Thyroid gland (tissue), 4 donors: ENCODE results near the gene FAM24A. TPM values are rescaled to one million over a fixed set of nuclear protein-coding genes. Genes with fewer than 3 reads are reported as not detected.

Experiments used
- DNase-seq, 2 donors: peaks; one replicate each; pipeline ENCODE4 v3.0.0-alpha.2; 2019
- H3K27ac ChIP-seq, 3 donors: fragments of 200-600 bp; sonication (generic); 1 replicate in 2 of 3; 2 replicates in 1 of 3; pipeline ENCODE4 v1.5.1; 2016 to 2019; ENCODE audit warnings: mild to moderate bottlenecking in 1 of 3, moderate library complexity in 1 of 3
- H3K27me3 ChIP-seq: fragments of 200-600 bp; sonication (generic); one replicate; pipeline ENCODE4 v1.5.1; 2019
- H3K36me3 ChIP-seq, 2 donors: fragments of 200-600 bp; sonication (generic); one replicate each; pipeline ENCODE4 v1.5.1; 2016 to 2019
- H3K4me1 ChIP-seq, 2 donors: fragments of 200-600 bp; sonication (generic); one replicate each; pipeline ENCODE4 v1.5.1; 2017 to 2019
- H3K4me3 ChIP-seq, 3 donors: fragments of 200-600 bp; sonication (generic); replicated peaks in 1 of 3; 1 replicate in 2 of 3; 2 replicates in 1 of 3; pipeline ENCODE4 v1.5.1; 2016; ENCODE audit warnings: mild to moderate bottlenecking in 1 of 3
- H3K9me3 ChIP-seq: fragments of 200-600 bp; sonication (generic); one replicate; pipeline ENCODE4 v1.5.1; 2017
- CTCF ChIP-seq, 6 experiments: fragments of 200-600 bp in 3 of 6; fragments of 450-650 bp in 3 of 6; sonication (generic) in 3 of 6; IDR thresholded peaks; one replicate each; pipeline ENCODE4 v1.5.1; 2016 to 2019; ENCODE audit warnings: antibody characterized with exemption in 6 of 6, mild to moderate bottlenecking in 2 of 6, inconsistent platforms in 1 of 6, moderate library complexity in 1 of 6
- POLR2A ChIP-seq, 2 donors: fragments of 450-650 bp; IDR thresholded peaks; one replicate each; pipeline ENCODE4 v1.6.1; 2017; ENCODE audit warnings: antibody characterized with exemption in 2 of 2, mild to moderate bottlenecking in 2 of 2, moderate library complexity in 1 of 2
- WGBS, 2 donors: methylation state at CpG; one replicate each; pipeline ENCODE4 v1.1.5; 2017; 5-methylcytosine and 5-hydroxymethylcytosine counted together
- intact Hi-C: fragments of 100-400 bp; cut with DNase I; formaldehyde crosslinking; loops from one replicate; pipeline ENCODE4 v1.15.1; 2023
- total RNA-seq, 4 donors: library from RNA; depleted of rRNA; stranded (reverse); fragments of >200 nt; gene quantifications; one replicate each; pipeline ENCODE4 v1.2.3, GENCODE V29; 2016

The FAM24A gene
- total RNA-seq, 4 donors from 2014 or later = not detected

GRCh38 chr10:122939133-122939855 lies 28.9 kb downstream of the FAM24A start:
- 96 to 98% methylated on average over 1 of the region's 1 CpG for WGBS, 2 donors
- no peaks in the 10 kb centered on the region for H3K9me3 ChIP-seq
- TF ChIP-seq POLR2A (IDR thresholded peaks at IDR 0.05) = no peak
- TF ChIP-seq CTCF (IDR thresholded peaks at IDR 0.05) = no peak
- no peaks in the 10 kb centered on the region for H3K4me1 ChIP-seq
- H3K27me3 ChIP-seq = no peaks in the 10 kb centered on the region
- intact Hi-C loops = no loop called here
- no peak for DNase-seq
- no peak overlapping the region for H3K4me3 ChIP-seq
- H3K36me3 ChIP-seq = peaks cover 0 to 11% of the 10 kb centered on the region in 2 donors
- H3K27ac ChIP-seq = no peak overlapping the region

- peaks cover 0 to 11% of the 10 kb centered on the region in 2 donors for H3K36me3 ChIP-seq
- no peaks in the 10 kb centered on the region for H3K4me1 ChIP-seq
- no peak for TF ChIP-seq POLR2A (IDR thresholded peaks at IDR 0.05)
- TF ChIP-seq CTCF (IDR thresholded peaks at IDR 0.05) = no peak
- 73 to 80% methylated on average over 1 of the region's 1 CpG for WGBS, 2 donors
- intact Hi-C loops = no loop called here
- H3K9me3 ChIP-seq = no peaks in the 10 kb centered on the region
- DNase-seq = no peak
- H3K4me3 ChIP-seq = no peak overlapping the region
- no peak overlapping the region for H3K27ac ChIP-seq
- H3K27me3 ChIP-seq = no peaks in the 10 kb centered on the region
These were observed 29.6 kb downstream of the FAM24A start for GRCh38 chr10:122939856-122940543.

- no peaks in the 10 kb centered on the region for H3K27me3 ChIP-seq
- intact Hi-C loops = no loop called here
- 97% methylated on average over 3 of the region's 3 CpGs for WGBS, 2 donors
These were observed 38.9 kb downstream of the FAM24A start for GRCh38 chr10:122949296-122949695.

GRCh38 chr10:122953902-122954730 lies 43.7 kb downstream of the FAM24A start, which contains the start of gene C10orf88:
C10orf88 (minus strand) TSS chr10:122954227; CDS start chr10:122954178, 49 bp downstream.
- Histone ChIP-seq H3K4me1 (peaks cover 5 to 13% of the 10 kb centered on the region in 2 donors), H3K9me3 (no peaks in the 10 kb centered on the region), H3K27me3 (no peaks in the 10 kb centered on the region), H3K36me3 (no peaks in the 10 kb centered on the region), H3K4me3 (peak within 1 kb of the TSS; percentile 47 to 85 (median 84)), H3K27ac (no peak within 1 kb of the TSS)
- TF ChIP-seq POLR2A (IDR thresholded peaks at IDR 0.05) (peak in 1 of 2 donors; percentile 54), CTCF (IDR thresholded peaks at IDR 0.05) (peak in 1 of 6 experiments; percentile 18)
- peak; percentile 97 to 98 for DNase-seq
- WGBS, 2 donors = 7 to 11% methylated on average over 16 to 34 of the region's 77 CpGs
- intact Hi-C loops = no loop called here

More at GRCh38 chr10:122949296-122949695, 38.9 kb downstream of the FAM24A start:
- H3K36me3 ChIP-seq = peaks cover 4 to 21% of the 10 kb centered on the region in 2 donors
- H3K9me3 ChIP-seq = no peaks in the 10 kb centered on the region
- no peak overlapping the region for H3K4me3 ChIP-seq
- H3K4me1 ChIP-seq = peaks cover 0 to 7% of the 10 kb centered on the region in 2 donors
- DNase-seq = no peak
- TF ChIP-seq POLR2A (IDR thresholded peaks at IDR 0.05) = no peak
- TF ChIP-seq CTCF (IDR thresholded peaks at IDR 0.05) = no peak
- no peak overlapping the region for H3K27ac ChIP-seq
